ENCODE results near the gene SLC46A1. TPM values are rescaled to one million over a fixed set of nuclear protein-coding genes. Genes with fewer than 3 reads are reported as not detected.

The SLC46A1 gene
- total RNA-seq, 4 donors from 2014 or later = 11.3 to 16.9 (median 12.9) TPM

DNA sequence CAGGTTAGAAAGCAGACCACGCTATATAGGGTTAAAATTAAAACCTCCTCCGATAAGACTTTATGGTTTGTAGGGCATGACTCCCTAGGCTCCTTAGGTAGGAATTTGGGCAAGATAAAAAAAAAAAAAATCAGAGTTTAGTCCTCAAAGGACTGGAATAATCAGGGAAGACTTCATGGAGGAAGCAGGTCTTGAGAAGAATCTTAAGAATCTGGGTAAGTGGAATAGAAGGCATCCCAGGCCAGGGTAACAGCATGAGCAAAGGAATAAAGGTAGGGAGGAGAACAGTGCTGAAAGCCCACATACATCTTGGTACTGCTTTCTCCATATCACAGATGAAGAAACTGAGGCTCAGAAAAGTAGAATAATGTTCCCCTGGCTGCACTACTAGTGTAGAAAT lies 15.4 kb downstream of the SLC46A1 start:
- TF ChIP-seq, protein P1, sequence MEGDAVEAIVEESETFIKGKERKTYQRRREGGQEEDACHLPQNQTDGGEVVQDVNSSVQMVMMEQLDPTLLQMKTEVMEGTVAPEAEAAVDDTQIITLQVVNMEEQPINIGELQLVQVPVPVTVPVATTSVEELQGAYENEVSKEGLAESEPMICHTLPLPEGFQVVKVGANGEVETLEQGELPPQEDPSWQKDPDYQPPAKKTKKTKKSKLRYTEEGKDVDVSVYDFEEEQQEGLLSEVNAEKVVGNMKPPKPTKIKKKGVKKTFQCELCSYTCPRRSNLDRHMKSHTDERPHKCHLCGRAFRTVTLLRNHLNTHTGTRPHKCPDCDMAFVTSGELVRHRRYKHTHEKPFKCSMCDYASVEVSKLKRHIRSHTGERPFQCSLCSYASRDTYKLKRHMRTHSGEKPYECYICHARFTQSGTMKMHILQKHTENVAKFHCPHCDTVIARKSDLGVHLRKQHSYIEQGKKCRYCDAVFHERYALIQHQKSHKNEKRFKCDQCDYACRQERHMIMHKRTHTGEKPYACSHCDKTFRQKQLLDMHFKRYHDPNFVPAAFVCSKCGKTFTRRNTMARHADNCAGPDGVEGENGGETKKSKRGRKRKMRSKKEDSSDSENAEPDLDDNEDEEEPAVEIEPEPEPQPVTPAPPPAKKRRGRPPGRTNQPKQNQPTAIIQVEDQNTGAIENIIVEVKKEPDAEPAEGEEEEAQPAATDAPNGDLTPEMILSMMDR (IDR thresholded peaks at IDR 0.05) = no peak
- no peak for ATAC-seq (ENCODE audit: low FRiP score)

DNA sequence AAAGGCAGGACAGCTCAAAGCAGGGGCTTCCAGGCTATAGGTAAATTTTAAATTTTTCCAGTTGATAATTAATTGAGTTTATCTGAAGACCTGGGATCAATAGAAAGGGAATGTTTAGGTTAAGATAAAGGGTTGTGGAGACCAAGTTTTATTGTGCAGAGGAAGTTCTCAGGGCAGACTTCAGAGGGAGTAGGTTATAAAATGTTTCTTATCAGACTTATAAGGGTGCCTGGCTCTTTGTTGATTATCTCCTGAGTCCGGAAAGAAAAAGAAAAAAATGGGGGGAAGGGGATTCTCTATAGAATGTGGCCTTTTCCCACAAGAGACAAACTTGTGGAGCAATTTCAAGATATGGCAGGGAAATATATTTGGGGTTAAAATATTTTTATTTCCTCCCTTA lies 15.9 kb downstream of the SLC46A1 start:
- DNase-seq (ENCODE audit: low spot score) (no peak), ATAC-seq (ENCODE audit: low FRiP score) (no peak)
- TF ChIP-seq, protein P1 (IDR thresholded peaks at IDR 0.05) = no peak

More for the DNA sequence above, 15.4 kb downstream of the SLC46A1 start:
- DNase-seq (ENCODE audit: low spot score) = no peak

GRCh38 chr17:28388106-28388505 lies 17.9 kb downstream of the SLC46A1 start:
- DNase-seq (ENCODE audit: low spot score) = no peak
- ATAC-seq (ENCODE audit: low FRiP score) = no peak
- TF ChIP-seq, protein P1 (IDR thresholded peaks at IDR 0.05) = no peak

DNA sequence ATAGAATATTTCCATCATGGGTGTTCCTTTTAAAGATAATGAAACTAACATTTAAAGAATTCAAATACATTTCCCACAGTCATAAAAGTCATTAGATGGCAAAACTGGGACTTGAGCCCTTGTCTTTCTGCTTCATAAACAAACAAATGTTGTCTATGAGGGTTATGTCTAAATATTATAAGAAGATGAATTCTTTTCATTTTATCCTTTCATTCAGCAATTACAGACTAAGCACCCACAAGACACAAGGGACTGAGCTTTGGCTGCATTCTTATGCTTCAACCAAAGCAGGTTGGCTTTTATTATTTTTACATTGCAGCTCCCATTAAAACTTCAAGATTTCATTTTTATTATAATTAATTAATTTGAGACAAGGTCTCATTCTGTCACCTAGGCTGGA lies 19.6 kb downstream of the SLC46A1 start:
- ATAC-seq (ENCODE audit: low FRiP score) (no peak), DNase-seq (ENCODE audit: low spot score) (no peak)

GRCh38 chr17:28385406-28385805 lies 20.6 kb downstream of the SLC46A1 start:
- ATAC-seq (ENCODE audit: low FRiP score) (no peak), DNase-seq (ENCODE audit: low spot score) (no peak)
- TF ChIP-seq, protein P1 (IDR thresholded peaks at IDR 0.05) = no peak

More for the DNA sequence above, 19.6 kb downstream of the SLC46A1 start:
- TF ChIP-seq, protein P1 (IDR thresholded peaks at IDR 0.05) = no peak

DNA sequence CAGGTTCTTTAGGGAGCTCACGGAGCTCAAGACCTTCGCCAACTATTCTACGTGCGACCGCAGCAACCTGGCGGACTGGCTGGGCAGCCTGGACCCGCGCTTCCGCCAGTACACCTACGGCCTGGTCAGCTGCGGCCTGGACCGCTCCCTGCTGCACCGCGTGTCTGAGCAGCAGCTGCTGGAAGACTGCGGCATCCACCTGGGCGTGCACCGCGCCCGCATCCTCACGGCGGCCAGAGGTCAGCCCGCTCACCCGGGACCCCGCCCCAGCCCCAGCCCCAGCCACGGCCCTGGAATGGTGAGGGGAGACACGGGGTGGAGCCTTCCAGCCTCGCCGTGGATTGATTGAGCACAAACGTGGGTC lies 21.0 kb downstream of the SLC46A1 start:
- TF ChIP-seq, protein P1 (IDR thresholded peaks at IDR 0.05) = no peak
- peak; percentile 34 for ATAC-seq (ENCODE audit: low FRiP score)
- no peak for DNase-seq (ENCODE audit: low spot score)

GRCh38 chr17:28384281-28385036 lies 21.6 kb downstream of the SLC46A1 start:
- TF ChIP-seq, protein P1 (IDR thresholded peaks at IDR 0.05) = no peak
- no peak for DNase-seq (ENCODE audit: low spot score)
- ATAC-seq (ENCODE audit: low FRiP score) = peak; percentile 88

All from omental fat pad (tissue), 4 donors.